LNCAP (cell line): ENCODE results near the gene ZGRF1.

Experiments
- TF ChIP-seq, protein P1 (sequence below): fragments of 450-650 bp; IDR thresholded peaks from 2 replicates; pipeline ENCODE4 v1.5.1; 2017; ENCODE audit warnings: mild to moderate bottlenecking

ZGRF1 gene

DNA sequence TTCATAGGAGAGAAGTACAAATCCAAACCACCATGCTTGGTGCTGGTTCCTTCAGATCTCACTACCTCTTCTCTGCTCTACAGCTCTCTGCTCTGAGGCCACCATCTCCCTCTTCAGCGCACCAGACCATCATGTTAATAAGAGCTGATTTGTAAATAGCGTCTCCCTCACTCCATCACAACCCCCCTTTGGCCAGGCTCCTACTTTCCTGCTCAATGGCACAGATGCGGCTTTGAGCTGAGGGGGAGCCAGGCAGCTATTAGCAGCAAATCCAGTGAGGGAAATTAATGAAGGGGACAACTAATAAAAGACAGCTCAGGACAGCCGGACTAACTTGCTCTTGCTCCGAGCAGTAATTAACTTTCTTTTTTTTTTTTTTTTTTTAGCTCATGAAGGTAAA, 133.8 kb downstream of the ZGRF1 start:
- TF ChIP-seq, protein P1, sequence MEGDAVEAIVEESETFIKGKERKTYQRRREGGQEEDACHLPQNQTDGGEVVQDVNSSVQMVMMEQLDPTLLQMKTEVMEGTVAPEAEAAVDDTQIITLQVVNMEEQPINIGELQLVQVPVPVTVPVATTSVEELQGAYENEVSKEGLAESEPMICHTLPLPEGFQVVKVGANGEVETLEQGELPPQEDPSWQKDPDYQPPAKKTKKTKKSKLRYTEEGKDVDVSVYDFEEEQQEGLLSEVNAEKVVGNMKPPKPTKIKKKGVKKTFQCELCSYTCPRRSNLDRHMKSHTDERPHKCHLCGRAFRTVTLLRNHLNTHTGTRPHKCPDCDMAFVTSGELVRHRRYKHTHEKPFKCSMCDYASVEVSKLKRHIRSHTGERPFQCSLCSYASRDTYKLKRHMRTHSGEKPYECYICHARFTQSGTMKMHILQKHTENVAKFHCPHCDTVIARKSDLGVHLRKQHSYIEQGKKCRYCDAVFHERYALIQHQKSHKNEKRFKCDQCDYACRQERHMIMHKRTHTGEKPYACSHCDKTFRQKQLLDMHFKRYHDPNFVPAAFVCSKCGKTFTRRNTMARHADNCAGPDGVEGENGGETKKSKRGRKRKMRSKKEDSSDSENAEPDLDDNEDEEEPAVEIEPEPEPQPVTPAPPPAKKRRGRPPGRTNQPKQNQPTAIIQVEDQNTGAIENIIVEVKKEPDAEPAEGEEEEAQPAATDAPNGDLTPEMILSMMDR, result no peak

DNA sequence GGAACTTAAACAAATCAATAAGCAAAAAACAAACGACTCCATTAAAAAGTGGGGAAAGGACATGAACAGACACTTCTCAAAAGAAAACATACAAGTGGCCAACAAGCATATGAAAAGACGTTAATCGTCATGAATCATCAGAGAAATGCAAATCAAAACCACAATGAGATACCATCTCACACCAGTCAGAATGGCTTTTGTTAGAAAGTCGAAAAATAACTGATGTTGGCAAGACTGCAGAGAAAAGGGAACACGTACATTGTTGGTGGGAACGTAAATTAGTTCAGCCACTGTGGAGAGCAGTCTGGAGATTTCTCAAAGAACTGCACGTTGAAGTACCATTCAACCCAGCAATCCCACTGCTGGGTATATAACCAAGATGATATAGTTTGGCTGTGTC, 144.4 kb downstream of the ZGRF1 start:
- TF ChIP-seq, protein P1, result no peak
